A549 (cell line): Measurements from ENCODE around the gene EGFLAM. TPM values are rescaled to one million over a fixed set of nuclear protein-coding genes. Genes with fewer than 3 reads are reported as not detected.

Experiments used
- ATAC-seq, 2 experiments: fragments of 200-7000 bp in 1 of 2; fragments of >200 bp in 1 of 2; cut with Nextera tagmentation in 1 of 2; cut with Tn5 transposase in 1 of 2; 3 replicates each; pipeline versions ENCODE4 v1.8.0 to v1.9.1; 2018 to 2020; ENCODE audit warnings: mild to moderate bottlenecking in 1 of 2, moderate library complexity in 1 of 2
- CTCF ChIA-PET: fragments of 300-600 bp; sonication (Branson Sonifier 250); formaldehyde crosslinking; extraction: SDS; loops from one replicate; lab custom pipeline; 2021; ENCODE audit warnings: antibody characterized with exemption, inconsistent platforms; lab: Yijun Ruan, JAX
- POLR2A ChIA-PET: fragments of 350-600 bp; formaldehyde crosslinking; extraction: SDS; loops from one replicate; lab custom pipeline; 2021; ENCODE audit warnings: antibody characterized with exemption, inconsistent platforms; lab: Yijun Ruan, JAX
- DNase-seq, 2 experiments: peaks; one replicate each; pipeline versions ENCODE4 v3.0.0 to v3.0.0-alpha.2; 2011 to 2016; ENCODE audit warnings: low read depth in 1 of 2, low spot score in 1 of 2
- FAIRE-seq: peaks from 2 replicates; lab custom pipeline; 2011; peaks lifted over from hg19 to GRCh38; lab: Jason Lieb, UNC
- H3K27ac ChIP-seq, 2 experiments: fragments of >200 bp; sonication (Bioruptor Twin); formaldehyde crosslinking; 3 replicates each; pipeline ENCODE4 v1.5.1; 2016 to 2017
- H3K4me1 ChIP-seq: fragments of >200 bp; sonication (Bioruptor Twin); formaldehyde crosslinking; 3 replicates; pipeline ENCODE4 v1.6.1; 2016
- H3K4me2 ChIP-seq: fragments of >200 bp; sonication (Bioruptor Twin); formaldehyde crosslinking; 3 replicates; pipeline ENCODE4 v1.6.1; 2016
- H3K4me3 ChIP-seq: fragments of >200 bp; sonication (Bioruptor Twin); formaldehyde crosslinking; 3 replicates; pipeline ENCODE4 v1.5.1; 2016
- H3K9me3 ChIP-seq: fragments of >200 bp; sonication (Bioruptor Twin); formaldehyde crosslinking; 3 replicates; pipeline ENCODE4 v1.6.1; 2016
- ATOH8 ChIP-seq: fragments of 250-450 bp; sonication (Bioruptor Pico); IDR thresholded peaks from 2 replicates; pipeline ENCODE4 v1.5.0; 2020; ENCODE audit warnings: low read depth, mild to moderate bottlenecking, moderate library complexity
- CBX2 ChIP-seq: fragments of 200-600 bp; sonication (generic); IDR thresholded peaks from 2 replicates; pipeline ENCODE4 v1.6.1; 2016; ENCODE audit warnings: low read depth, mild to moderate bottlenecking, borderline replicate concordance
- CBX8 ChIP-seq: fragments of 200-600 bp; sonication (generic); IDR thresholded peaks from 2 replicates; pipeline ENCODE4 v1.6.1; 2016
- E2F6 ChIP-seq: IDR thresholded peaks from 2 replicates; pipeline ENCODE4 v1.6.1; 2012; ENCODE audit warnings: low read depth, borderline replicate concordance
- EHF ChIP-seq: fragments of 250-450 bp; sonication (Bioruptor Pico); IDR thresholded peaks from 2 replicates; pipeline ENCODE4 v1.5.0; 2020; ENCODE audit warnings: mild to moderate bottlenecking
- EHMT2 ChIP-seq: fragments of 200-600 bp; sonication (generic); IDR thresholded peaks from 2 replicates; pipeline ENCODE4 v1.6.1; 2016; ENCODE audit warnings: antibody characterized with exemption, low read depth, mild to moderate bottlenecking, moderate library complexity
- FOSL2 ChIP-seq, 2 experiments: fragments of 450-650 bp in 1 of 2; fragments of >200 bp in 1 of 2; sonication (Bioruptor Twin) in 1 of 2; formaldehyde crosslinking; IDR thresholded peaks; 2 replicates each; pipeline versions ENCODE4 v1.5.0 to v1.6.1; 2016 to 2020; ENCODE audit warnings: mild to moderate bottlenecking in 1 of 2, moderate library complexity in 1 of 2
- FOXS1 ChIP-seq: fragments of 250-450 bp; sonication (Bioruptor Pico); IDR thresholded peaks from 2 replicates; pipeline ENCODE4 v1.5.0; 2020; ENCODE audit warnings: mild to moderate bottlenecking, moderate library complexity
- HES2 ChIP-seq: fragments of >200 bp; sonication (Bioruptor Twin); formaldehyde crosslinking; IDR thresholded peaks from 2 replicates; pipeline ENCODE4 v1.6.1; 2016
- HEYL ChIP-seq: fragments of 250-450 bp; sonication (Bioruptor Pico); IDR thresholded peaks from 2 replicates; pipeline ENCODE4 v1.8.0; 2021; ENCODE audit warnings: mild to moderate bottlenecking, moderate library complexity
- HOXA7 ChIP-seq: fragments of 250-450 bp; sonication (Bioruptor Pico); IDR thresholded peaks from 2 replicates; pipeline ENCODE4 v1.5.0; 2020; ENCODE audit warnings: mild to moderate bottlenecking, moderate library complexity
- JUNB ChIP-seq: fragments of >200 bp; sonication (Bioruptor Twin); formaldehyde crosslinking; IDR thresholded peaks from 2 replicates; pipeline ENCODE4 v1.6.1; 2016
- KDM1A ChIP-seq: fragments of 200-600 bp; sonication (generic); IDR thresholded peaks from 2 replicates; pipeline ENCODE4 v1.6.1; 2016; ENCODE audit warnings: low read depth, mild to moderate bottlenecking
- MAFK ChIP-seq: fragments of 450-650 bp; IDR thresholded peaks from 2 replicates; pipeline ENCODE4 v1.6.1; 2014; ENCODE audit not compliant: partially characterized antibody
- NFE2L2 ChIP-seq: fragments of 150-350 bp; conservative IDR thresholded peaks from 2 replicates; pipeline ENCODE4 v1.6.1; 2014; ENCODE audit warnings: low read length
- NR3C1 ChIP-seq: fragments of >200 bp; sonication (Bioruptor Twin); formaldehyde crosslinking; IDR thresholded peaks from 3 replicates; pipeline ENCODE4 v1.6.1; 2017
- PBX3 ChIP-seq: IDR thresholded peaks from 2 replicates; pipeline ENCODE4 v1.6.1; 2012
- PHF8 ChIP-seq: fragments of 200-600 bp; sonication (generic); IDR thresholded peaks from 2 replicates; pipeline ENCODE4 v1.6.1; 2016; ENCODE audit warnings: low read depth, mild to moderate bottlenecking, antibody characterized with exemption, moderate library complexity, borderline replicate concordance
- POLR2A ChIP-seq: IDR thresholded peaks from 2 replicates; pipeline ENCODE4 v1.6.1; 2012; ENCODE audit warnings: mild to moderate bottlenecking, low read length
- RAD21 ChIP-seq, 2 experiments: fragments of >200 bp in 1 of 2; sonication (Bioruptor Twin) in 1 of 2; formaldehyde crosslinking in 1 of 2; IDR thresholded peaks in 1 of 2; conservative IDR thresholded peaks in 1 of 2; 2 replicates in 1 of 2; 3 replicates in 1 of 2; pipeline ENCODE4 v1.6.1; 2012 to 2018; ENCODE audit warnings: inconsistent platforms in 1 of 2
- RARB ChIP-seq: fragments of 250-450 bp; sonication (Bioruptor Pico); IDR thresholded peaks from 2 replicates; pipeline ENCODE4 v1.8.0; 2021; ENCODE audit warnings: mild to moderate bottlenecking, moderate library complexity
- REST ChIP-seq: fragments of 200-600 bp; sonication (generic); IDR thresholded peaks from 2 replicates; pipeline ENCODE4 v1.6.1; 2016; ENCODE audit warnings: antibody characterized with exemption, mild to moderate bottlenecking, moderate library complexity
- SREBF2 ChIP-seq: fragments of 450-650 bp; IDR thresholded peaks from 2 replicates; pipeline ENCODE4 v1.6.1; 2014; ENCODE audit warnings: mild to moderate bottlenecking, moderate library complexity
- TFCP2L1 ChIP-seq: fragments of 250-450 bp; sonication (Bioruptor Pico); IDR thresholded peaks from 2 replicates; pipeline ENCODE4 v1.5.0; 2021; ENCODE audit warnings: mild to moderate bottlenecking
- ZC3H11A ChIP-seq: fragments of 450-650 bp; IDR thresholded peaks from 2 replicates; pipeline ENCODE4 v1.6.1; 2014; ENCODE audit warnings: antibody characterized with exemption, mild to moderate bottlenecking
- ZSCAN20 ChIP-seq: fragments of 250-450 bp; sonication (Bioruptor Pico); IDR thresholded peaks from 2 replicates; pipeline ENCODE4 v1.8.0; 2022; ENCODE audit warnings: mild to moderate bottlenecking, moderate library complexity
- WGBS: methylation state at CpG from one replicate; pipeline ENCODE4 v1.1.6; 2017; ENCODE audit errors: missing lambda C conversion rate; 5-methylcytosine and 5-hydroxymethylcytosine counted together
- polyA plus RNA-seq, 4 experiments: library from polyadenylated mRNA; depleted of rRNA in 3 of 4; stranded (reverse); fragments of >200 nt; fragmentation: RNase III in 1 of 4; extraction: RNeasy Plus Mini Kit Qiagen cat#74134 plus additional on column Dnase treatment in 1 of 4; gene quantifications; 2 replicates in 3 of 4; 3 replicates in 1 of 4; pipeline ENCODE4 v1.2.3, GENCODE V29; 2011 to 2017

The EGFLAM gene
- polyA plus RNA-seq, 2 of the 4 experiments (the other 2 are of a cell fraction) = 0.13 TPM; not detected in 1

- Histone ChIP-seq H3K27ac (no peak overlapping the region; a peak in 1 of 6 replicates), H3K4me1 (peaks cover 10% of the 10 kb centered on the region), H3K4me2 (no peak overlapping the region), H3K9me3 (no peaks in the 10 kb centered on the region), H3K4me3 (no peak overlapping the region)
- 94% methylated on average over 8 of the region's 8 CpGs for WGBS
- no peak for DNase-seq
- ATAC-seq = no peak
- ChIA-PET POLR2A (no interaction called here), CTCF (interaction anchor here (1.2 to 1.3 kb wide), 2 partner anchors 11 to 337 kb away, joined by 3 to 4 read pairs; no protein-coding TSS in a partner anchor)
- TF ChIP-seq SREBF2 (no peak), TFCP2L1 (no peak), PHF8 (no peak), HOXA7 (CRISPR knock-in tag) (no peak), MAFK (no peak), FOSL2 (IDR thresholded peaks at IDR 0.05) (no peak), FOSL2 (CRISPR knock-in tag; IDR thresholded peaks at IDR 0.05) (no peak), POLR2A (no peak), JUNB (no peak), EHF (CRISPR knock-in tag) (no peak), E2F6 (no peak), RARB (no peak), PBX3 (no peak), ATOH8 (CRISPR knock-in tag) (no peak), EHMT2 (no peak), KDM1A (no peak), HEYL (no peak)
- FAIRE-seq = no peak
Observed at GRCh38 chr5:38473008-38473407, 214.6 kb downstream of the EGFLAM start.

- CTCF ChIA-PET = interaction anchor here (3.2 kb wide), 1 partner anchor 36 kb away, joined by 9 read pairs; no protein-coding TSS in a partner anchor
- ATAC-seq (no peak), DNase-seq (no peak), FAIRE-seq (no peak)
- TF ChIP-seq FOSL2 (IDR thresholded peaks at IDR 0.05) (no peak), FOSL2 (CRISPR knock-in tag; IDR thresholded peaks at IDR 0.05) (no peak), NR3C1 (no peak), POLR2A (no peak), CBX8 (no peak), CBX2 (no peak), TFCP2L1 (no peak), FOXS1 (CRISPR knock-in tag) (no peak), E2F6 (no peak), ZC3H11A (no peak), RAD21 (conservative IDR thresholded peaks at IDR 0.05 in 1 of 2, IDR thresholded peaks at IDR 0.05 in 1 of 2) (no peak), RARB (no peak), NFE2L2 (no peak), HES2 (no peak), ZSCAN20 (no peak), REST (no peak), KDM1A (no peak)
- POLR2A ChIA-PET = no interaction called here
- H3K4me3 ChIP-seq = no peak overlapping the region
- 93% methylated on average over 3 of the region's 3 CpGs for WGBS
- no peaks in the 10 kb centered on the region for H3K9me3 ChIP-seq
- H3K27ac ChIP-seq = no peak overlapping the region
- no peak overlapping the region for H3K4me2 ChIP-seq
- H3K4me1 ChIP-seq = no peaks in the 10 kb centered on the region
Observed at GRCh38 chr5:38478166-38478565, 219.8 kb downstream of the EGFLAM start.
